ENCODE data around the gene DPYSL3. TPM values are rescaled to one million over a fixed set of nuclear protein-coding genes. Genes with fewer than 3 reads are reported as not detected.

DPYSL3 gene
- total and polyA plus RNA-seq, 5 donors from 2014 or later: 1.1 TPM; not detected in 4

DNA sequence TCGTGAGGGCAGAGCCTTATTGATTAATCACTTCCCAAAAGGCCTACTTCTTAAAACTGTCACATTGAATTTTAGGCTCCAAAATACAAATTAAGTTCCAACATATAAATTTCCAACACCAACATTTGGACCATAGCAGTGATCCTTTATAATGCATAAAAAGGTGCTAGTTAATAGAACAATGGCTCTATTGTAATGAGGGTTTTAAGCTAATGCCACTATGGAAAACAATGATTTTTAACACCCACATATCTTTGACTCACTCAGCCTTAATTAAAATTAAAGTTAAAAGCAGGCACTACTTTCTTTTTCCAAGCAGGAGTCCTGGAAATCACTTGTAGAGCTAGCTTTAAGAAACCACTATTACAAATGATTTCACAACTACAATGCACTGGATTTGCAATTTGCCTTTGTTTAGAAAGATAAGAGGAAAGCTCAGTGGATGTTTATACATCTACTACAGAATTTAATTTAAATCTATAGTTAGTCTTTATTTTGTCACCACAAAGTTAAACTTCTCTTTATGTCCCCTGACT lies 41.8 kb downstream of the DPYSL3 start:
- Histone ChIP-seq H3K27me3 (ENCODE audit: control insufficient read depth, insufficient read depth, low read length) (no peaks in the 10 kb centered on the region), H3K27ac (ENCODE audit: insufficient read depth, low read length, poor library complexity, severe bottlenecking) (no peak overlapping the region), H3K9me3 (ENCODE audit: control insufficient read depth in 2 of 2, low read length in 2 of 2) (no peaks in the 10 kb centered on the region), H3K4me1 (ENCODE audit: control insufficient read depth, insufficient read depth, low read length, poor library complexity, severe bottlenecking) (no peaks in the 10 kb centered on the region), H3K36me3 (ENCODE audit: control insufficient read depth, insufficient read depth, low read length) (no peaks in the 10 kb centered on the region), H3K4me3 (ENCODE audit: low read depth, low read length) (no peak overlapping the region)
- H3K4me1 Mint-ChIP-seq: no peaks in the 10 kb centered on the region
- peaks cover 4% of the 10 kb centered on the region for H3K27me3 Mint-ChIP-seq
- no peaks in the 10 kb centered on the region for H3K36me3 Mint-ChIP-seq
- H3K27ac Mint-ChIP-seq: no peak overlapping the region
- H3K4me3 Mint-ChIP-seq: no peak overlapping the region
- peaks cover 0 to 3% (median 0%) of the 10 kb centered on the region in 7 donors for H3K9me3 Mint-ChIP-seq
- ATAC-seq (ENCODE audit: low read depth in 2 of 2) (no peak), DNase-seq (no peak)

DNA sequence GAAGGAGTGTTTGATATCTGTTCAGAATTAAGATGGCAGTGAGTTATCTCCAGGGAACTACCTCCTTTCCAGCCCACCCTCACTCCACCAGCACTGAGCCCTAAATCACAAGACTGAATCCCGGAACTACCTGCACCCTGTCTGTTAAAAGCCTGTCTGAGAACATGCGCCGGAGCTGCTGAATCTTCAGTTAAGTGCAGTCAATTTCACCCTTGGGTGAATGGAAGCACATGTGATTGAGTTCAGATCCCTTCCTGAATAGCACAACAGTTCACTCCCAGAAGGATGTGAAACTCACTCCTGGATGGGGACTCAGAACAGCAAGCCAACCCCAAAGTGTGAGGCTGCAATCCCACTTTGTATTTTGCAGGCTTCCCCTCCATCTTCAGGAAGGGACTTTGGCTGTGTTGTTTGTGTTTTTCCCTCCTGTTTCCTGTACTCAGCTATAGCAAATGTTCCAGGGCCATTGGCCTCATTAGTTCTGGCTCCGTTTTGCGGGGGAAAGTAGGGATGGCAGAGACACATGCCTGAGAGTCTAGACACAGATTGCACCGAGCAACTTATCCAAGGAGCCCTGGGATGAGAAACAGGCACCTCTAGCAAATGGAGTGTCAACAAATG lies 43.4 kb downstream of the DPYSL3 start:
- Mint-ChIP-seq H3K27ac (no peak overlapping the region), H3K4me3 (no peak overlapping the region), H3K36me3 (no peaks in the 10 kb centered on the region), H3K9me3 (peaks cover 0 to 3% (median 0%) of the 10 kb centered on the region in 7 donors), H3K27me3 (peaks cover 6% of the 10 kb centered on the region), H3K4me1 (no peaks in the 10 kb centered on the region)
- no peak for ATAC-seq (ENCODE audit: low read depth in 2 of 2)
- no peaks in the 10 kb centered on the region for H3K9me3 ChIP-seq (ENCODE audit: control insufficient read depth in 2 of 2, low read length in 2 of 2)
- H3K36me3 ChIP-seq (ENCODE audit: control insufficient read depth, insufficient read depth, low read length): no peaks in the 10 kb centered on the region
- H3K4me3 ChIP-seq (ENCODE audit: low read depth, low read length): no peak overlapping the region
- no peak overlapping the region for H3K27ac ChIP-seq (ENCODE audit: insufficient read depth, low read length, poor library complexity, severe bottlenecking)
- DNase-seq: no peak
- H3K4me1 ChIP-seq (ENCODE audit: control insufficient read depth, insufficient read depth, low read length, poor library complexity, severe bottlenecking): no peaks in the 10 kb centered on the region
- no peaks in the 10 kb centered on the region for H3K27me3 ChIP-seq (ENCODE audit: control insufficient read depth, insufficient read depth, low read length)

DNA sequence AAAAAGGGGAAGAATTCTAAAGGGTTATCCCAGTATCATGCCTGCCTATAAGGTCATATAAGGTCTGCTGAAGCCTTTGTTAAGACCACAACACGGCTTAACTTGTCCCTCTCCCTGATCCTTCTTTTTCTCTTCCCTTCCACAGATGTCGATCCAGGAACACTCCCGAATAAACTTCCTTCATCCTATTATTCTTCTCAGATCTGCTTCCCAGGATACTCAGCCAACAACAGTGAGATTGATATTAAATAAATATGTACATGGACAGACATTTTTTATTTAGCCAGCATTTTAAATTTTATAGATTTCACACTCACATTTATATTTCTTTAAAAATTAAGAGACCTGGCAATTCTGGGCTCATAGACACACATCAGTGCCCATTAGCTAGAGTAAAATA lies 44.1 kb downstream of the DPYSL3 start:
- Mint-ChIP-seq H3K4me3 (no peak overlapping the region), H3K27ac (no peak overlapping the region), H3K27me3 (peaks cover 10% of the 10 kb centered on the region), H3K9me3 (peaks cover 0 to 4% (median 0%) of the 10 kb centered on the region in 7 donors), H3K36me3 (no peaks in the 10 kb centered on the region), H3K4me1 (no peaks in the 10 kb centered on the region)
- Histone ChIP-seq H3K27me3 (ENCODE audit: control insufficient read depth, insufficient read depth, low read length) (no peaks in the 10 kb centered on the region), H3K9me3 (ENCODE audit: control insufficient read depth in 2 of 2, low read length in 2 of 2) (no peaks in the 10 kb centered on the region), H3K4me3 (ENCODE audit: low read depth, low read length) (no peak overlapping the region), H3K4me1 (ENCODE audit: control insufficient read depth, insufficient read depth, low read length, poor library complexity, severe bottlenecking) (no peaks in the 10 kb centered on the region), H3K27ac (ENCODE audit: insufficient read depth, low read length, poor library complexity, severe bottlenecking) (no peak overlapping the region), H3K36me3 (ENCODE audit: control insufficient read depth, insufficient read depth, low read length) (no peaks in the 10 kb centered on the region)
- DNase-seq (no peak), ATAC-seq (ENCODE audit: low read depth in 2 of 2) (no peak)

DNA sequence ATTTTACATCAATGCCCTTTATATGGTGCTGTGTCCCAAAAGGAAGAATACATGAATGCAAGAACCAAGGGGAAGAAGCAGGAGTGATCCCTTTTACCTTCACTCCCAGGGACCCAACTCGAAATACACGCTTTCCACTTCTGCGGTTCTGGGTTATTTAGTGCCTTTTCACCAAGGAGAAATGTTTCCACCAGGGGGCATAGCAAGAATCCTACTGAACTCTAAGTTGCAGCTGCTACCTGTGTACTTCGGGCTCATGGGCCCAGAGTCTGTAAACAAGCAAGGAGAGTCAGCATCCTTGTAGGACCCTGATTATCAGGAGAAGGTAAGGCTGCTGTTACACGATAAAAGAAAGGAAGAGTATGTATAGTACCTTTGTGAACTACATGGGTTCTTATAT lies 45.7 kb downstream of the DPYSL3 start:
- H3K4me1 ChIP-seq (ENCODE audit: control insufficient read depth, insufficient read depth, low read length, poor library complexity, severe bottlenecking): no peaks in the 10 kb centered on the region
- ATAC-seq (ENCODE audit: low read depth in 2 of 2) (no peak), DNase-seq (no peak)
- H3K4me3 ChIP-seq (ENCODE audit: low read depth, low read length): no peak overlapping the region
- no peaks in the 10 kb centered on the region for H3K36me3 ChIP-seq (ENCODE audit: control insufficient read depth, insufficient read depth, low read length)
- Mint-ChIP-seq H3K36me3 (no peaks in the 10 kb centered on the region), H3K9me3 (peaks cover 0 to 4% (median 0%) of the 10 kb centered on the region in 7 donors), H3K4me1 (no peaks in the 10 kb centered on the region), H3K4me3 (no peak overlapping the region), H3K27me3 (peaks cover 10% of the 10 kb centered on the region), H3K27ac (no peak overlapping the region)
- no peaks in the 10 kb centered on the region for H3K27me3 ChIP-seq (ENCODE audit: control insufficient read depth, insufficient read depth, low read length)
- H3K27ac ChIP-seq (ENCODE audit: insufficient read depth, low read length, poor library complexity, severe bottlenecking): no peak overlapping the region
- no peaks in the 10 kb centered on the region for H3K9me3 ChIP-seq (ENCODE audit: control insufficient read depth in 2 of 2, low read length in 2 of 2)

DNA sequence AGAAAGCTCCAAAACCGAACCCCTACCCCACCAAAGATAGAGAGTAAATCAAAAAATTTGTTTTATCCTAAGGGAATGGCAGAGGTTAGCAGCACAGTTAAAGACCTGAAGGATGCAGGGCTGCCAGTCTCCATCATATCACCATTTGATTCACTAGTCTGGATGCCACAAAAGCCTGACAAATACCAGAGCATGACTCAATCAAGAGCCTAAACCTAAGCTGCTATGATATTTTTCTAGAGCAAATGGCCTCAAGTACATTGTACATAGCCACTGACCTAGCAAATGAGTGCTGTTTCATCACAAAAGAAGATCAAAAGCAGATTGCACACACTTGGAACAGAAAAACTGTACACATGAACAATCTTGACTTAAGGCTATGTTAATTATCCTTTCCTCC lies 48.0 kb downstream of the DPYSL3 start:
- no peak for ATAC-seq (ENCODE audit: low read depth in 2 of 2)
- Mint-ChIP-seq H3K36me3 (no peaks in the 10 kb centered on the region), H3K27me3 (peaks cover 15% of the 10 kb centered on the region), H3K4me3 (no peak overlapping the region), H3K9me3 (peaks cover 0 to 4% (median 0%) of the 10 kb centered on the region in 7 donors), H3K27ac (no peak overlapping the region), H3K4me1 (no peaks in the 10 kb centered on the region)
- Histone ChIP-seq H3K27ac (ENCODE audit: insufficient read depth, low read length, poor library complexity, severe bottlenecking) (no peak overlapping the region), H3K4me3 (ENCODE audit: low read depth, low read length) (no peak overlapping the region), H3K9me3 (ENCODE audit: control insufficient read depth in 2 of 2, low read length in 2 of 2) (no peaks in the 10 kb centered on the region), H3K27me3 (ENCODE audit: control insufficient read depth, insufficient read depth, low read length) (no peaks in the 10 kb centered on the region), H3K36me3 (ENCODE audit: control insufficient read depth, insufficient read depth, low read length) (no peaks in the 10 kb centered on the region), H3K4me1 (ENCODE audit: control insufficient read depth, insufficient read depth, low read length, poor library complexity, severe bottlenecking) (no peaks in the 10 kb centered on the region)
- no peak for DNase-seq

DNA sequence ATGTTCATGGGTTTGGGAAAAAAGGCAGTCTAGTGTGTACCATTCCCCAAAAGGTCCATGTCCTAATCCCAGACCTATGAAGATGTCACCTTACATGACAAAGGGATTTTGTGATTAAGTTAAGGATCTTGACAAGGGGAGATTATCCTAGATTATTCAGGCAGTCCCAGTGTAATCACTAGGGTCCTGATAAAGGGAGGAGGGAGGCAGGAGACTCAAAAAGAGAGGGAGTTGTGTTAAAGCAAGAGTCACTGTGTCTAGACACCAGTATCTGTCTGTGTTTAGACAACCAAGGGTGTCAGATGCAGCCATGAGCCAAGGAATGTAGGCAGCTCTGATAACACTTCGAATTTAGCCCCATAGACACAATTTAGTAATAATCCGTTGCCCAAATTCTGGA lies 49.5 kb downstream of the DPYSL3 start:
- peaks cover 24% of the 10 kb centered on the region for H3K27me3 Mint-ChIP-seq

DNA sequence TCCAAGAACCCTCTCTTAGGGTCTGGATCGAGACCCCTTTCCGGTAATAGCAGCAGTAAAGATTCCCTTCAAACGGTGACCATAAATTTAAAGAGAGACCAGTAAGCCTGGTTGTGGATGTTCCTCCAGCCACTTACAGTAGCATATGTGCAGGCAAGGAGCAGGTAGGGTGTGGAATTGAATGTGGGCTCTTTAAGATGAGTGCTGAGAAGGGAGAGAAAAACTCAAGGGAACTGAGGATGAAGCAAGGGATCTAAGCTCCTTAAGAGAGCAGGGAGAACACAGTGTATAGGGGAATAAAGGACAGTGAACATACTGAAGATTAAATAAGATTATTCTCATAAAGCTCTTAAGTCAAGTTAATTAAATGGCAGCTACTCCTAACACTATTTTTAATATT lies 51.3 kb downstream of the DPYSL3 start:
- H3K27me3 Mint-ChIP-seq: peaks cover 38% of the 10 kb centered on the region
- ATAC-seq (ENCODE audit: low read depth in 2 of 2) (no peak), DNase-seq (no peak)

More for the DNA sequence above, 49.5 kb downstream of the DPYSL3 start:
- Histone ChIP-seq H3K4me1 (ENCODE audit: control insufficient read depth, insufficient read depth, low read length, poor library complexity, severe bottlenecking) (no peaks in the 10 kb centered on the region), H3K9me3 (ENCODE audit: control insufficient read depth in 2 of 2, low read length in 2 of 2) (no peaks in the 10 kb centered on the region), H3K4me3 (ENCODE audit: low read depth, low read length) (no peak overlapping the region), H3K27me3 (ENCODE audit: control insufficient read depth, insufficient read depth, low read length) (peaks cover 4% of the 10 kb centered on the region), H3K27ac (ENCODE audit: insufficient read depth, low read length, poor library complexity, severe bottlenecking) (no peak overlapping the region), H3K36me3 (ENCODE audit: control insufficient read depth, insufficient read depth, low read length) (no peaks in the 10 kb centered on the region)
- Mint-ChIP-seq H3K36me3 (no peaks in the 10 kb centered on the region), H3K4me3 (no peak overlapping the region), H3K9me3 (peaks cover 0 to 4% (median 0%) of the 10 kb centered on the region in 7 donors), H3K27ac (no peak overlapping the region), H3K4me1 (peaks cover 0 to under 1% (median 0%) of the 10 kb centered on the region in 4 donors)
- ATAC-seq (ENCODE audit: low read depth in 2 of 2) (no peak), DNase-seq (no peak)

More for the DNA sequence above, 51.3 kb downstream of the DPYSL3 start:
- H3K27me3 ChIP-seq (ENCODE audit: control insufficient read depth, insufficient read depth, low read length): peaks cover 4% of the 10 kb centered on the region
- H3K4me3 ChIP-seq (ENCODE audit: low read depth, low read length): no peak overlapping the region
- Mint-ChIP-seq H3K4me3 (no peak overlapping the region), H3K27ac (no peak overlapping the region), H3K4me1 (peaks cover 0 to 12% (median 6%) of the 10 kb centered on the region in 4 donors), H3K9me3 (peaks cover 0 to 6% (median 0%) of the 10 kb centered on the region in 7 donors), H3K36me3 (no peaks in the 10 kb centered on the region)
- no peak overlapping the region for H3K27ac ChIP-seq (ENCODE audit: insufficient read depth, low read length, poor library complexity, severe bottlenecking)
- H3K36me3 ChIP-seq (ENCODE audit: control insufficient read depth, insufficient read depth, low read length): no peaks in the 10 kb centered on the region
- peaks cover 7% of the 10 kb centered on the region for H3K4me1 ChIP-seq (ENCODE audit: control insufficient read depth, insufficient read depth, low read length, poor library complexity, severe bottlenecking)
- no peaks in the 10 kb centered on the region for H3K9me3 ChIP-seq (ENCODE audit: control insufficient read depth in 2 of 2, low read length in 2 of 2)

Data from CD4-positive, CD25-positive, alpha-beta regulatory T cell (primary cell).